Immature natural killer cell (primary cell): ENCODE measurements around the gene TEX54. TPM values are rescaled to one million over a fixed set of nuclear protein-coding genes. Genes with fewer than 3 reads are reported as not detected.
A peak's percentile ranks its signal among the peaks of the same experiment; 100 is the strongest.
"Not testable (repeated sequence)": the region's sequence is repeated elsewhere in the genome, so short reads cannot be mapped to it uniquely, and the experiment has no call there.

Source experiments
- DNase-seq, 3 donors: peaks; one replicate each; pipeline ENCODE4 v3.0.0; 2022; ENCODE audit warnings: mixed read lengths in 1 of 3
- H3K27ac Mint-ChIP-seq, 6 donors: one replicate each; pipeline ENCODE4 v1.8.0; 2020; ENCODE audit warnings: mixed read lengths in 6 of 6, mild to moderate bottlenecking in 5 of 6, inconsistent platforms in 4 of 6, moderate library complexity in 3 of 6
- H3K27me3 Mint-ChIP-seq, 3 donors: one replicate each; pipeline ENCODE4 v1.8.0; 2020 to 2021; ENCODE audit warnings: low read depth in 3 of 3, mild to moderate bottlenecking in 3 of 3, mixed read lengths in 3 of 3, moderate library complexity in 3 of 3, inconsistent platforms in 1 of 3
- H3K36me3 Mint-ChIP-seq, 3 donors: one replicate each; pipeline ENCODE4 v1.8.0; 2020; ENCODE audit warnings: mixed read lengths in 3 of 3, inconsistent platforms in 2 of 3, mild to moderate bottlenecking in 2 of 3
- H3K4me1 Mint-ChIP-seq, 2 donors: one replicate each; pipeline ENCODE4 v1.8.0; 2020; ENCODE audit warnings: inconsistent platforms in 2 of 2, mild to moderate bottlenecking in 2 of 2, mixed read lengths in 2 of 2, moderate library complexity in 1 of 2
- H3K4me3 Mint-ChIP-seq, 5 donors: one replicate each; pipeline ENCODE4 v1.8.0; 2020; ENCODE audit warnings: mild to moderate bottlenecking in 5 of 5, mixed read lengths in 5 of 5, inconsistent platforms in 3 of 5, moderate library complexity in 3 of 5
- H3K9me3 Mint-ChIP-seq, 6 donors: one replicate each; pipeline ENCODE4 v1.8.0; 2020; ENCODE audit warnings: mild to moderate bottlenecking in 6 of 6, mixed read lengths in 6 of 6, inconsistent platforms in 4 of 6, moderate library complexity in 3 of 6
- polyA plus RNA-seq, 3 donors: library from polyadenylated mRNA; unstranded; fragments of 300-500 nt; fragmentation: Illumina TruSeq; gene quantifications; one replicate each; pipeline ENCODE4 v1.2.3, GENCODE V29; 2021

TEX54 gene
- polyA plus RNA-seq, 3 donors from 2014 or later, result 2.0 to 3.1 TPM; not detected in 1

DNA sequence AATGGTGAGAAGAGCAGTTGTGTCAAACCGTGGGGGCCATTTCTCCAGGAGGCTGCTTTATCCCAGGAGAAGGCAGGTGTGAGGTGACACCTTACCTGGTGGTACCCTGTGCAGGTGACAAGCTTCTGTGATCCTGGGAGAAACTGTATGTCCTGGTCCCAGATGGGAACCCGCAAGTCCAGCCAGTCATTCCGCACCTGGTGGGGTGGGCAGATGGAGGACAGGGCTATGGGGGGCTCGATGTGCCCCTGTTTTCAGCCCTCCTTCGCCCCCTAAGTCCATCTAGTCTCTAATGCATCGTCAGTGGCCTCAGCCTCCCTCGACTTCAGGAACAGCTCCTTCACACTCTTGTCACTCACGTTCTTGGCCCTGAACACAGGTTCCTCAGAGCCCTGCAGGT lies 2.7 kb upstream of the TEX54 start:
- H3K36me3 Mint-ChIP-seq, result peaks cover 3 to 15% (median 4%) of the 10 kb centered on the region in 3 donors
- peak overlapping the region in 1 of 6 donors; percentile 51 for H3K27ac Mint-ChIP-seq
- DNase-seq, result no peak
- H3K4me1 Mint-ChIP-seq, result peaks cover 46 to 53% of the 10 kb centered on the region in 2 donors
- H3K27me3 Mint-ChIP-seq, result peaks cover 5 to 17% (median 13%) of the 10 kb centered on the region in 3 donors
- peak overlapping the region in 1 of 5 donors; percentile 25 for H3K4me3 Mint-ChIP-seq
- no peaks in the 10 kb centered on the region for H3K9me3 Mint-ChIP-seq

DNA sequence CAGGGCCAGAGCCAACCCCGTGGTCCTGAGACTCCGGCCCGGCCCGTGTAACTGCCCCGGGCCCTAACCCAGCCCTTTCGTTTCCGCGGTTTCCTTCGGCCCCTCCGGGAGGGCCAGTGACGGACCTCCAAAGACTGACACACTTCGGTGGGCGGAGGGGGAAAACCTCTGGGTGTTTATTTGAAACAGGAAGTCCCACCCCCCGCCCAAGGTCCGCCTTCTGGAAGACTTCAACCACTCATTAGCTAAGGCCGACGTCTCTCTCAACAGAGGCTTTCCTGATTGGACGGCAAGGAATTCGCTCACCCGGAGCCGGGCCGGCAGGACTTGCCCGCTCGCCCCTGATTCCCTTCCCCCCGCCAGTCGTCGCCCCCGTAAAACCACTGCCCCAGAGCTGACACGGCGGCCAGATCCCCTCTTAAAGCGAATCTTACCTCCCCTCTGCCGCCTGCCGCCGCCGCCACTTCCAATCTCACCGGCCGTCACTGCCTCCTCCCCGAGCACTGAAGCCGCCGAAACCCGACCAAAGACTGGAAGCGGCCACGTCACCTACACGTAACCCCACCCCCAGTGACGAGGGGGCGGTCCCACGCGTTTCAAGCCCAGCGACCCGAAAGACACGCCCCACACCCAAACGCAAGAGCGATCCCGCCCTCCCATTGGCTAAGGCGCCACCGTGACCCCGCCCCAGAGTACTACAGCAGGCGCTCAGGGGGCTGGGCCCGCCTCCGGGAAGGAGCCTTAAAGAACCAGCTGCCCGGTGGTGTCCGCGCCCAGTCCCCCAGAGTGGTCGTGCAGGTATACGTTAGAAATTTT lies 913 bp downstream of the TEX54 start, which contains the start of gene STX5:
Gene STX5, minus strand, starts transcription at position 532 of the 816 bp plus-strand sequence. CDS start 808 bp downstream, outside the sequence.
- Mint-ChIP-seq H3K36me3 (peaks cover 6 to 21% (median 8%) of the 10 kb centered on the region in 3 donors), H3K4me1 (peaks cover 34 to 55% of the 10 kb centered on the region in 2 donors), H3K27ac (peak within 1 kb of the TSS; percentile 95 to 100 (median 98)), H3K9me3 (no peaks in the 10 kb centered on the region), H3K27me3 (peaks cover 5 to 10% (median 8%) of the 10 kb centered on the region in 3 donors), H3K4me3 (peak within 1 kb of the TSS; percentile 93 to 97 (median 95))
- peak; percentile 100 for DNase-seq

DNA sequence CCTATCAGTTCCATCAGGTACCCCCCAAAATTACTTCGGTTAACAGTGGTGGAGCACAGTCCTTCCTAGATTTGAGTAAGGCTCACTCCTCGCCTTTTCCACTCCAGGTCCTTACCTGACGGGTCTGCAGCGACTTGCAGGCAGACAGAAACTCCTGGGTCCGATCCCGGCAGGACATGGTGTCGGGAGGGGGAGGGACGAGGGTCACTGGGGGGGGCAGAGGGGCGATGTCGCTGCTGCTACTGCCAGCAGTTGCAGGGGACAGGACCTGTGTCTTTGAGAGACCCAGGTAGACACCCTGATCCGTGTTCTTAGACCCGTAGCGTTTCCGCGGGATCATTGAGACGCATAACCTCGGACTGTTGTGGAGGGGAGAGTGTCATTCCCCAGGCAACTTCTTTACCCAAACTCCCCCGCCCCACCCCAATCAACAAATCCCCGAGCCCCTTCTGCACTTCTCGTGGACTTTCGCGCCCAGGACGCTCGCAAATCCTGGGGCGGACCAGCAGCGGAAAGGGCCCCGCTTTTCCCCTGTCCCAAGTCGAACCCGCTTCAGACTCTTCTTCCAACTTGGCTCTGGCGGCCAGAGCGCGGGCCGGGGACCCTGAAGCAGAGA lies 1.6 kb downstream of the TEX54 start:
- peak overlapping the region; percentile 95 to 100 (median 98) for H3K27ac Mint-ChIP-seq
- peaks cover 5 to 10% (median 6%) of the 10 kb centered on the region in 3 donors for H3K27me3 Mint-ChIP-seq
- peaks cover 30 to 55% of the 10 kb centered on the region in 2 donors for H3K4me1 Mint-ChIP-seq
- H3K36me3 Mint-ChIP-seq, result peaks cover 6 to 18% (median 8%) of the 10 kb centered on the region in 3 donors
- peak overlapping the region; percentile 93 to 97 (median 95) for H3K4me3 Mint-ChIP-seq
- DNase-seq, result no peak
- H3K9me3 Mint-ChIP-seq, result no peaks in the 10 kb centered on the region

DNA sequence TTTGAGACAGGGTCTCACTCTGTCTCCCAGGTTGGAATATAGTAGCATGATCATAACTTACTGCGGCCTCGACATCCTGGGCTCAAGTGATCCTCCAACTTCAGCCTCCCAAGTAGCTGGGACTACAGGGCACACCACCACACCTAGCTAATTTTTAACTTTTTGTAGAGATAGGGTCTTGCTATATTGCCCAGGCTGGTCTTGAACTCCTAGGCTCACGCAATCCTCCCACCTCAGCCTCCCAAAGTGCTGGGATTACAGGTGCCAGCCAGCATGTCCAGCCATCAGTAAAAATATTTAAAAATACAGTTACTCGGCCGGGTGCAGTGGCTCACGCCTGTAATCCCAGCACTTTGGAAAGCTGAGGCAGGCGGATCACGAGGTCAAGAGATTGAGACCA lies 4.5 kb downstream of the TEX54 start:
- not testable (repeated sequence) for H3K4me3 Mint-ChIP-seq, H3K27ac Mint-ChIP-seq, DNase-seq, H3K9me3 Mint-ChIP-seq
- peaks cover 15 to 28% (median 19%) of the 10 kb centered on the region in 3 donors for H3K36me3 Mint-ChIP-seq
- peaks cover 26 to 43% of the 10 kb centered on the region in 2 donors for H3K4me1 Mint-ChIP-seq
- peaks cover 4 to 10% (median 7%) of the 10 kb centered on the region in 3 donors for H3K27me3 Mint-ChIP-seq

DNA sequence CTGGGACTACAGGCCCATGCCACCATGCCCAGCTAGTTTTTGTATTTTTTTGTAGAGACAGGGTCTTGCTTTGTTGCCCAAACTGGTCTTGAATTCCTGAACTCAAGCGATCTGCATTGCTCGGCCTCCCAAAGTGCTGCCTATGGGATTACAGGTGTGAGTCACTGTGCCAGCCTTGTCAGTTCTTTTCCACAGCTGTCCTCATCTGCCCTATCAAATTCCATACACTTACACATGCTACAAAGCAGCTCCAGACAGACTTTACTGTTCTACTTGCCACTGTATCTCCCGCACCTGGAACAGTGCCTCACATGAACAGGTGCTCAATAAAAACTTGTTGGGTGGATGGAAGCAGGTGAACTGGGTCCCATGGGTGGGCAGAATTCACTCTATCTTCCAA lies 9.0 kb downstream of the TEX54 start:
- H3K36me3 Mint-ChIP-seq, result peaks cover 25 to 42% (median 26%) of the 10 kb centered on the region in 3 donors
- no peaks in the 10 kb centered on the region for H3K9me3 Mint-ChIP-seq
- H3K27me3 Mint-ChIP-seq, result peaks cover 1 to 8% (median 3%) of the 10 kb centered on the region in 3 donors
- H3K4me1 Mint-ChIP-seq, result peaks cover 4 to 13% of the 10 kb centered on the region in 2 donors
- no peak overlapping the region for H3K4me3 Mint-ChIP-seq
- no peak for DNase-seq
- peak overlapping the region in 1 of 6 donors; percentile 19 for H3K27ac Mint-ChIP-seq

DNA sequence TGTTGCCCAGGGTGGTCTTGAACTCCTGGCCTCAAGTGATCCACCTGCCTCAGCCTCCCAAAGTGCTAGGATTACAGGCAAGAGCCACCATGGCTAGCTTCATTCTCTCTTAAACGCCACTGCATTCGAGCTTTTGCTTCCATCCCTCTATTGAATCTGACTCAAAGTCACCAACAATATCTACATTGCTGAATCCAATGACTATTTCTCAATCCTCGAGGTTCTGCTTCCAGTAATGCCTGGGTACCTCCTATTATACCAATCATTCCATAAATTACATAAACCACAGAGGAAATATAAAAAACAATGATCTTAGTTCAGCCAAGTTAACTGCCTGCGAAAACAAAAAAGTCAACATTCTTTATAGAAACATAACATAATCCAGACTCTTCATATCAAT lies 15.5 kb downstream of the TEX54 start:
- H3K36me3 Mint-ChIP-seq, result peaks cover 3 to 14% (median 8%) of the 10 kb centered on the region in 3 donors
- H3K27me3 Mint-ChIP-seq, result peaks cover 3 to 10% (median 4%) of the 10 kb centered on the region in 3 donors
- no peak overlapping the region for H3K4me3 Mint-ChIP-seq
- H3K27ac Mint-ChIP-seq, result peak overlapping the region in 3 of 6 donors; percentile 0 to 69 (median 36)
- peaks cover 0 to 5% of the 10 kb centered on the region in 2 donors for H3K4me1 Mint-ChIP-seq
- no peak for DNase-seq
- H3K9me3 Mint-ChIP-seq, result no peaks in the 10 kb centered on the region

DNA sequence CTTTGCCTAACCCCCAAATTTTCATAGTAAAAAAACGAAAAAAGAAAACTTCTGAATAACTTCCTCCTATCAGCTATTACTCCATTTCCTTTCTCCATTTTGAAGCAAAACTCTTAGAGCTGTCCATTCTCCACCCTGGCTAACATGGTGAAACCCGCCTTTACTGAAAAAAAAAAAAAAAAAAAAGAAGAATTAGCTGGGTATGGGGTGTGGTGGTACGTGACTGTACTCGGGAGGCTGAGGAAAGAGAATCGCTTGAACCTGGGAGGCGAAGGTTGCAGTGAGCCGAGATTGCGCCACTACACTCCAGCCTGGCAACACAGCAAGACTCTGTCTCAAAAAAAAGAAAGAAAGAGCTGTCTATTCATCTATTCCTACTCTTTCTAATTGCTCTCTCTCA lies 16.1 kb downstream of the TEX54 start:
- peaks cover 3 to 14% (median 8%) of the 10 kb centered on the region in 3 donors for H3K36me3 Mint-ChIP-seq
- no peak overlapping the region for H3K4me3 Mint-ChIP-seq
- peaks cover 0 to 5% of the 10 kb centered on the region in 2 donors for H3K4me1 Mint-ChIP-seq
- H3K27me3 Mint-ChIP-seq, result peaks cover 3 to 10% (median 4%) of the 10 kb centered on the region in 3 donors
- no peak for DNase-seq
- H3K27ac Mint-ChIP-seq, result no peak overlapping the region
- no peaks in the 10 kb centered on the region for H3K9me3 Mint-ChIP-seq

DNA sequence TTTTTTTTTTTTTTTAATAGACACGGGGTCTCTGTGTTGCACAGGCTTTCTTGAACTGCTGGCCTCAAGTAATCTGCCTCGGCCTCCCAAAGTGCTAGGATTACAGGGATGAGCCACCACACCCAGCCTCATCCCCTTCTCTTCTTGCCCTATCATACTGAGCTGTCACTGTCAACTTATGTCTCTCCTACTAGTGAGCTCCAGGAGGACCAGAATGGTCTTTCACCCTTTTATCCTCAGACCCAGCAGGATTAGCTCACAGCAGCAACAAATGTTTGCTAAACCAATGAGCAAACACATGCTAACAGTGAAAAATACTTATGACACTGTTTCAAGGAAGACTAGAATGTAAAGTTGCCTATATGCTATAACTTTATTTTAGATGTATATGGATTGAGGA lies 21.0 kb downstream of the TEX54 start:
- H3K27ac Mint-ChIP-seq, result peak overlapping the region in 1 of 6 donors; percentile 23
- no peaks in the 10 kb centered on the region for H3K4me1 Mint-ChIP-seq
- H3K9me3 Mint-ChIP-seq, result no peaks in the 10 kb centered on the region
- peaks cover 0 to 4% (median 2%) of the 10 kb centered on the region in 3 donors for H3K27me3 Mint-ChIP-seq
- no peak overlapping the region for H3K4me3 Mint-ChIP-seq
- H3K36me3 Mint-ChIP-seq, result peaks cover 0 to 4% (median 3%) of the 10 kb centered on the region in 3 donors
- no peak for DNase-seq

DNA sequence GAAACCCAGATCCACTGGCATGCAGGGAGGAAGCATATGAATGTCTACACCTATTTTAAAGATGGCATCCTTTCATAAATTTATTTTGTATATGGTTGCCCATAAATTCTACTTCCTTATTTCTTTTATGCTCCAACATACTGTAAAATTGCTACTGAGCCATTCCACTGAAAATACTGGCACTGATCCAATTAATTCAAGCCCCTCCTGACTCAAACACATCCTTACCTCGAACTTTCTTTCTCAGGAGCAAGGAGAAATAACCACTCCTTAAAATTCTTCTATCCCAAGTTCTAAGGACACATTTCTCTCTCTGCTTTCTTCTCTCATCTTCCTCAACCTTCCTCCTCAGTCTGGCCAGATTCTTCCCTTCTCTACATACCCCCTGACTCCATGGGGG lies 21.9 kb downstream of the TEX54 start:
- no peak for DNase-seq
- H3K36me3 Mint-ChIP-seq, result peaks cover 0 to 4% (median 3%) of the 10 kb centered on the region in 3 donors
- H3K9me3 Mint-ChIP-seq, result no peaks in the 10 kb centered on the region
- H3K27me3 Mint-ChIP-seq, result peaks cover 0 to 6% (median 2%) of the 10 kb centered on the region in 3 donors
- peak overlapping the region in 2 of 6 donors; percentile 24 to 53 for H3K27ac Mint-ChIP-seq
- H3K4me3 Mint-ChIP-seq, result no peak overlapping the region
- peaks cover 8 to 9% of the 10 kb centered on the region in 2 donors for H3K4me1 Mint-ChIP-seq

DNA sequence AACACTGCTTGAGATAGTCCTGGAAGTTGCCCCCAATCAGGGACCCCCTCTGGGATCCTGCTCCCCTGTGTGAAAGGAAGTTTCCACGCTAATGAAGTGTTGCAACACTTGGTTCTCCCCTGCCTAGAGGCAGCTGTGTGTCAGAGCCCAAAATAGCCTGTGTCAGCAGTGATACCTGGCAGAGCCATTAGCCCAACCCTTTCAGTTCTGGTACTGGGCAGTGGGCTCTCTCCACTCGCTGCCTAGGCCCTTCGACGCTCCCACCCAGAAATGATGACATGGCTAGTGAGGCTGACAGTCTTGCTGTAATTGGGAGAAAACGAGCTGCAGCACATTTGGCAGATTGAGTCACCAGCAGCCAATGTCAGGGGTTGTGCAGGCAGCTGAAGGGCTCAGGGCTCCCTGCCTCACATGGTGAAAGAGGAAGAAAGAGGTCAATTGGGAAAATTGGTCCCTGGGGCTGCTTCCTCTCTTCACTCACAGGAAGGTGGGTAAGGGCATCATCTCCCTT lies 26.0 kb downstream of the TEX54 start:
- Mint-ChIP-seq H3K27ac (peak overlapping the region in 3 of 6 donors; percentile 68 to 94 (median 93)), H3K9me3 (peaks cover 0 to 2% (median 0%) of the 10 kb centered on the region in 6 donors)

DNA sequence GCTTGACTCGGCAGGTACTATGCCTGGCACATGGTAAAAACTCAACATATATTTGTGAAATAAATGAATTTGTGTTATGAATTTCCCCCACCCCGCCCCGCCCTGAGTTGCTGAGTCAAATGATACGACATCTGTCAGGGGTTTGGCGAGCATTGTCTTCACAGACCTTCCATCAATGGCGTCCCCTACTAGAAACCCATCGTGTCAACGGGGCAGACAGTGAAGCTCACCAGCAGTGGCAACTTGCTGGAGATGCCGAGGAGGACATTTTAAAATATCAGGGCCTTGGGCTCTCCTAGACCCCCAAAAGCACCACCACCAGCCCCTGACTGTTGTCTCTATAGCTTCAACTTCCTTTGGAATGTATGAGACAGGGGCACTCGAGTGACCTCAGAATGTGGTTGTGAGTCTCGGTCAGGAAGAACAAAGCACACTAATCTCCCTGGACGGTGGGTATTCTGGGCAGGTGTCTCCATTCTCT lies 26.6 kb downstream of the TEX54 start:
- Mint-ChIP-seq H3K27ac (peak overlapping the region; percentile 93 to 98 (median 94)), H3K36me3 (peaks cover 8 to 19% (median 9%) of the 10 kb centered on the region in 3 donors), H3K4me1 (peaks cover 30 to 34% of the 10 kb centered on the region in 2 donors), H3K27me3 (peaks cover 6 to 8% (median 7%) of the 10 kb centered on the region in 3 donors), H3K9me3 (peaks cover 0 to 2% (median 0%) of the 10 kb centered on the region in 6 donors), H3K4me3 (peak overlapping the region; percentile 94 to 100 (median 96))
- DNase-seq, result no peak

More for the DNA sequence above, 26.0 kb downstream of the TEX54 start:
- H3K4me3 Mint-ChIP-seq, result peak overlapping the region in 4 of 5 donors; percentile 43 to 100 (median 94)
- H3K27me3 Mint-ChIP-seq, result peaks cover 6 to 9% (median 7%) of the 10 kb centered on the region in 3 donors
- DNase-seq, result no peak
- H3K36me3 Mint-ChIP-seq, result peaks cover 2 to 12% (median 4%) of the 10 kb centered on the region in 3 donors
- peaks cover 30 to 34% of the 10 kb centered on the region in 2 donors for H3K4me1 Mint-ChIP-seq

DNA sequence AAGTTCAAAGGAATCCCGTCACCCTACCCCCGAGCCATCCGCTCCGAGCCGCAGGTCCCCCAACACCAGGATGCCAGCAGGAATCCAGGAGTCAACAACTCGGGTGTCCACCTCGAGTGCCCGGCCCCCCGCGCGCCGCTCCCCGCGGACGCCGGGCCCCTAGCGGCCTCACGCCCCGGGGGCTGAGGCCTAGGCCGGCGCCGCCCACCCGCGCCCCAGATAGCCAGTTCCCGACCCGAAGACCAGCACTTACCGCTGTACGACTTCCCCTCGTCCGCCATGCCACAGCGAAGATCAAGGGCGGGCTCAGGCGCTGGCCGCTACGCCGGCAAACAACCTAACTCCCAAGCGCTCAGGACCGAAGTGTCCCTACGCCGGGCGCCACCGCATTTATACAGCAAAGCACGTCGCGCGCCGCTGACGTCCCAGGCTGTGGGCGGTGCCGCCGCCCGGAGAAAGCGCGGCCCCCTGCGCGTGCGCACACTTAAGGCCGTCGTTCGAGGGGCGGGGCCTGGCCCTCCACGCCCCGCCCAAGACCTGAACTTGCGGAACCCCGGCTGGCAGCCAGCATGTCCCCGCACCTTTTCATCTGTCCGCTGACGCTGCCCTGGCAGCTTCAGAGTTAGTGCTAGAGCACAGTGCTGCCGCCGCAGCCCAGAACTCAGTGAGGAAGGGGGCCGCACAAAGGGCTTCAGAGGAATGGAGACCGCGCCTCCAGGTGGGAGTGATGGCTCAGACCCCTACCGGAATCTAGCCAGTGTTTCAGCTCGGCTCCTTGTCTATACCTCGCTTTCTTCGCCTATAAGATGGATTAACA lies 27.4 kb downstream of the TEX54 start, which contains the start of gene NXF1:
Gene NXF1, minus strand, starts transcription at position 365 of the 817 bp plus-strand sequence. Its CDS starts 84 bp downstream, at position 281.
- Mint-ChIP-seq H3K36me3 (peaks cover 11 to 21% (median 12%) of the 10 kb centered on the region in 3 donors), H3K4me3 (peak within 1 kb of the TSS; percentile 94 to 100 (median 97)), H3K27me3 (peaks cover 6 to 8% (median 7%) of the 10 kb centered on the region in 3 donors), H3K27ac (peak within 1 kb of the TSS; percentile 93 to 98 (median 96)), H3K9me3 (peaks cover 0 to 2% (median 0%) of the 10 kb centered on the region in 6 donors), H3K4me1 (peaks cover 30 to 34% of the 10 kb centered on the region in 2 donors)
- peak; percentile 97 to 98 (median 98) for DNase-seq
